HG03432 (cell line): ENCODE results near the gene SLC35A2.

ENCODE experiments used
- ATAC-seq: cut with Tn5 transposase; IDR thresholded peaks from one replicate; pipeline ENCODE4 v1.9.1; 2021; ENCODE audit warnings: mild to moderate bottlenecking, moderate library complexity; ENCODE audit not compliant: unreplicated experiment

Gene SLC35A2

DNA sequence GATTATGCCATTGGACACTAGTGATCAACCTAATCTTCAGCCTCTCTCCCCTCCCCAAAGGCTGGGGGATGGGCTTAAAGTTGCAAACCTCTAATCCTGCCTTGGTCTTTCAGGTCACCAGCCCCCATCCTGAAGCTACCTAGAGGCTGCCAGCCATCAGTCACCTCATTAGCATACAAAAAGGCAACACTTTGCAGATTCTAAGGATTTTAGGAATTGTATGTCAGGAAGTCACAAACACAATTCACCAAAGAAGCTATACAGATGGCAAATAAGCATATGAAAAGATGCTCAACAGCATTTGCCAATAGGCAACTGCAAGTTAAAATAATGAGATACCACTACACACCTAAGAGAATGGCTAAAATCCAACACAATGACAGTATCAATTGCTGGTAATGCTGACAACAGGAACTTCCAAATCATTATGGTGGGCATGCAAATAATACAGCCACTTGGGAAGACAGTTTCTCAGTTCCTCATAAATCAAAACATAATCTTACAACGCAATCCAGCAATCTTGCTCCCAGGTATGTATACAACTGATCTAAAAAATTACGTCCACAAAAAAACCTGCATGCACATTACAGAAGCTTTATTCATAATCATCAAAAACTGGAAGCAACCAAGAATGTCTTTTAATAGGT is 16.4 kb upstream of the SLC35A2 start:
- ATAC-seq: no peak

DNA sequence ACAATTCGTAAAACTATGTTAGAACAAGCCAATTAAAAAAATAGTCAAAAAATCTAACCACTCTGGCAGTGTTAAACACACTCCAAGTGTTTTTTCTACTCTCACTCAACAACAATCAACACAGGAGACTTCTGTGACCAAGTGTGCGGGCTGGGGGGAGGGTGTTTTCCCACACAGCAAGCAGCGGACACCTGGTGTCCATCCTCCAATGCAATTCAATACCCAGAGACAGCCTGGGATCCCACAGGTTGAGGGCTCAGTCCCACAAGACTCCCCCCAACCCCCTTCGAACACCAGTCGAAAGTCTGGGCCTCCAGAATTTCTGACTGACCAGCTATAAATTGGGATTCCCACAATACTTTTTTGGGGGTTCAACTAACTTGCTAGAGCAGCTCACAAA is 15.7 kb upstream of the SLC35A2 start:
- ATAC-seq: no peak

DNA sequence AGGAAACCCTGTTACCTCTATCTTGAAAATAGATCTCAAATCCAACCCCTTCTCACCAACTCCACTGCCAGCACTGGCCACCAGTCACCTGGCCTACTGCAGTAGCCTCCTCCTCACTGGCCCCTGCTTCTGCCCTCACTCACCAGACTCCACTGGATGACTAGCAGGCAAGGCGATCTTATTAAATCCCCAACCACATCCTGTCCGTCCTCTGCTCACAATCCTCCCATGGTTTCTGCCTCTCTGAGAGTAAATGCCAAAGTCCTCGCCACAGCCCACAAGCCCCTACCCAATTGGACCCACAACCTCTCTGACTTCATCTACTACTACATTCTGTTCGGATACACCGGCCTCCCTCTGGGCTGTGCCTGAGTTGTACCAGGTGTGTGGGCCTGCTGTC is 12.8 kb upstream of the SLC35A2 start:
- no peak for ATAC-seq

- no peak for ATAC-seq
These were observed 12.3 kb upstream of the SLC35A2 start for GRCh38 chrX:48923771-48924170.

DNA sequence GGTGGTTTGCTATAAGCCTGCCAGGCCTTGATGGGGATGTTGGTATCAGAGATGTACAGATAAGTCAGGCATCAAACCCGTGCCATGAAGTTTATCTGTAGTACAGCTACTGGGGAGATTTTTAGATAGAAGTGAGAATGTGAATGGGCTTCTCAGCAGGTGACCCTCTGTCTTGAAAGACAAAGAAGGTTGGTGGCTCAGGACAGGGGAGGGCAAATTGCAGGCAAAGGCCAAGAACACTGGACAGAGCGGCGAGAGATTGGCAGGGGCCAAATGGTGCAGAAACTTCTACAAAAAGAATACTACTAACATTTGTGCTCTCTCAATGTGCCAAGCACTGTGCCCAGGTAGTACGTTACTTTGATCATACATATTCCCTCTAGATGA is 9.3 kb upstream of the SLC35A2 start:
- ATAC-seq: no peak

DNA sequence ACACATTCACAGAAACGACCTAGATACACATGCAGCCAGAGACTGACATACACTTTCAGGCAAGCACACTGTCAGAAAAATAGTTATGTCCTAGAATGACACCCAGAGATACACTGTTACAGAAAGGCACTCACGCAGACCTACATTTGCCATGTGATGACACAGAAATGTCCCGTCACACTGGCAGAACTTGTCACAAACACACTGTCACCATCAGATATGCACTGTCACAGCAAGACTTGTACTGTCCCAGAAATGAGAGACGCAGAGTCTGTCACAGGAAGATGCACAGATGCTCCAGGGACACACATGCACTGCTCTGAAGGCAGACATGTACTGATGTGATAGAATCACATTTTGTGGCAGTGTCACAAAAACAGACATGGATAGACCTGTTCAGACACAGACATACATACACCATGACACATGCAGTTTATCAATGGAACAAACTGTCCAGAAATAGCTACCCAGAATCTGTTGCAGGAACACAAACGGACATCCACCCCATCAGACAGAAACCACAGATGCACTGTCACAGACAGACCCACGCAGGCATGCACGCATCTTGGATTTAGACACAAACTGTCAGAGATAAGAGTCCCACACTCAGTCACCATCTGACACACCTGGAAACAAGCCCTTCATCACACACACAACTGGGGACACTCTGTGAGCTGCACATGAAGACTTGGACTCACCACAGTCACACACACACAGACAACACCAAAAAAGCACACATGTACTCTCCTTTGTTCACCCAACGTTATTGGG is 8.7 kb upstream of the SLC35A2 start:
- no peak for ATAC-seq

DNA sequence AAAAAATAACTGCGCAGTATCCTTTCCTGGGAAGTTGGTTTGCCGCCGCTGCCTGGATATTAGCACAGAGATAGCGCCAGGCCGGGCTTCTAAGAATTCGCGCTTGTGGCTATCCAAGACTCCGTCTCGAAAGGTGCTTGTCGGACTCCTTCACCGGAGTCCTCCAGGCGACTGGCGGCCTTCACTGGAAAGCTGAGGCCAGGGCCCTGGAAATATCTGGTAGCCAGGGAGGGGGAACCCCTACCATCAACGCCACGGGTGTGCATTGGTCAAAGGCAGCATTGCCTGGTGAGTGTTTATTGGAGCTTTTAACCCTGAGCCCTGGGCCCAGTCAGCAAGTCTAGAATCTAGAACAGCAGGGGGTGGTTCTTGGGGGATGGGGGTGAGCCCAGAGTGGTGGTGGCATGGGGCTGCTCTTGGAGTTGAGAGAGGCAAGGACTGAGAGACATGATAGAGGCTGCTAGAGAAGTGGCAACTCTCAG is 8.0 kb upstream of the SLC35A2 start:
- peak; percentile 22 for ATAC-seq

DNA sequence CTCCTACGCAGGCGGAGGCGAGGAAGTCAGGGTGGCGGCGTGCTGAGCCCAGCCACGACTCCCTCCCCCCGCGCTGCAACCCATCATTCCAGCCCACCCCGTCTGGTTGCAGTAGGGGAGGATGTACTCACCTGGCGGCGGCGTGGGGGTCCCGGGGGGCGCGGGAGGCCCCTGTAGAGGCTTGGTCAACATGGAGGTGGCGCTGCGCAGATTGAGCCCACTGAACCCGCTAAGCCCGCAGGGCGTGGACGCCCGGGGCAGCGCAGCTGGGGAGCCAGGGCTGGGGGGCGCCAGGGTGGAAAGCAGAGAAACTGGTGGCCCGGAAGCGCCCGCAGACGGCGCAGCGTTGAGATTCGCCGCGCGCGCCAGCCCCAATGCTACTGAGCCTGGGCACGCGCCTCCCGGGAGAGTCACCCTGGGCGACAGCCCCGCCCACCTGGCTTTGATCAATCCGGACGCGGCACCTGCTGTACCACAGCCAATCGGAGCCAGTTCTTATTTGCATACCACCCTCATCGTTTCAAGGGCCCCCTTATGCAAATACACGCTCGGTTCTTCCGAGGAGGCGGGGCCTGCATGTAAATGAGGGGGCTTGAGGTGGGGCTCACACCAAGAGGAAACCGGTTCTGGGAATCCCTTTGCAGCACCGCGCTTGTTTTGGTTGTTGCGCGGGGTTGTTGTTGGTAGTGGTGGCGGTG is 7.3 kb upstream of the SLC35A2 start, which contains the start of gene PIM2:
PIM2 (minus strand) TSS at position 382 of the 698 bp plus-strand sequence; CDS start at position 192, 190 bp downstream.
- peak; percentile 78 for ATAC-seq

GRCh38 chrX:48918301-48918642 is 6.8 kb upstream of the SLC35A2 start:
- no peak for ATAC-seq

GRCh38 chrX:48917139-48918001 is 5.9 kb upstream of the SLC35A2 start:
- peak; percentile 57 for ATAC-seq

DNA sequence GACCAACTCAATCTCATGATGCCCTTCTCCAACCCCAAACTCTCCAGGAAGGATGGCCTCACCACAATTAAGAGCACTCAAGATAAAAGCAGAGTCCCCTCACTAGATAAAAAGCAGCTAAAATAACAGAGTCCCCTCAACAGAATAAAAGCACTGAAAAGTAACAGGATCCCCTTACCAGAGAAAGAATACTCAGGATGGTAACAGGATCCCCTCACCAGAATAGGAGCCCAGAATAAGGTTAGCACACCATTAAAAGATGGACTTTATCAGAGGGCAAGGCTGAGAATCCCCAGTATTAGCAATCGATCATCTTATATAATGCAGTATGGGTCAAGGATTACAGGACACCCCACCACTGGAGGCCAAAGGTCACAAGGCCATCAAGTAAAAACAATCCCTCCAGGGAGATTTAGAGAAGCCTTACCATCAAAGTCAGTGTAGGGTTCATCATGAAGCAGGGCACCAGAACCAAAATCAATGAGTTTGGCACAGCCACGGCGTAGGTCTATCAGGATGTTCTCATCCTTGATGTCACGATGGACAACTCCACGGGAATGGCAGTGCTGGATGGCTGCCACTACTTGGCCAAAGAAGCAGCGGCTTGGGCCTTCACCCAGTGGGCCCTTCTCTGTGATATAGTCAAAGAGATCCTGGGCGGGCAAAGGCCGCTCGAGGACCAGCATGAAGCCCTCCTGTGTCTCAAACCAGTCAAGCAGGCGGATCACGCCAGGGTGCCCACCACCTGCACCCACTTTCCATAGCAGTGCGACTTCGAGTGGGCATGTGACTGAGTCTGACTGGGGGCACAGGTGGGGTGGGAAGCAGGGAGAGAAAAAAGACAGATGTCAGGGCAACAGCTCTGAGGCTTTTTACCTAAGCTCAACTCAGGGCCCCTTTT is 3.4 kb upstream of the SLC35A2 start:
- no peak for ATAC-seq

GRCh38 chrX:48913605-48914366 is 2.3 kb upstream of the SLC35A2 start:
- no peak for ATAC-seq

DNA sequence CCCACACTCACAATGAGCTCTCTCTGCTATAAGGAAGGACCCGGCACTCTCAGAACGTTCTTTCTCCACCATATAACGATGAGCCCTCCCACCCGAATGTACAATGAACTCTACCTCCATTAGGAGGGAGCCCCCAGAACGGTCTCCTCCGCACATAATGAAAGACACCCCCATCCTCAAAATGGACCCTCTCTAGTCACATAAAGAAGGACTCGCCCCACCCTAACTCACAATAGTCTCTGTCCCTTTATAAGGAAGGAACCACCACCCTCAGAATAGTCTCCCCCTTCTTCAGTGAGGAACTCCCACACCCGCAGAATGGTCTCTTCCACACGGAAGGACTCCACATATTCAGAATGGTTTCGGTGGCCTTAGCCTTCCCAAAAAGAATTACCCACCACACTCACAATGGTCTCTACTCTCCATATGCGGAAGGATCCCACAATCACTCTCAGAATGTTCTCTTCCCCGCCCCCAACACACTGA is 477 bp downstream of the SLC35A2 start:
- no peak for ATAC-seq

- no peak for ATAC-seq
These were observed 1.6 kb downstream of the SLC35A2 start for GRCh38 chrX:48909703-48910294.

GRCh38 chrX:48908600-48908999 is 2.8 kb downstream of the SLC35A2 start:
- ATAC-seq: no peak

DNA sequence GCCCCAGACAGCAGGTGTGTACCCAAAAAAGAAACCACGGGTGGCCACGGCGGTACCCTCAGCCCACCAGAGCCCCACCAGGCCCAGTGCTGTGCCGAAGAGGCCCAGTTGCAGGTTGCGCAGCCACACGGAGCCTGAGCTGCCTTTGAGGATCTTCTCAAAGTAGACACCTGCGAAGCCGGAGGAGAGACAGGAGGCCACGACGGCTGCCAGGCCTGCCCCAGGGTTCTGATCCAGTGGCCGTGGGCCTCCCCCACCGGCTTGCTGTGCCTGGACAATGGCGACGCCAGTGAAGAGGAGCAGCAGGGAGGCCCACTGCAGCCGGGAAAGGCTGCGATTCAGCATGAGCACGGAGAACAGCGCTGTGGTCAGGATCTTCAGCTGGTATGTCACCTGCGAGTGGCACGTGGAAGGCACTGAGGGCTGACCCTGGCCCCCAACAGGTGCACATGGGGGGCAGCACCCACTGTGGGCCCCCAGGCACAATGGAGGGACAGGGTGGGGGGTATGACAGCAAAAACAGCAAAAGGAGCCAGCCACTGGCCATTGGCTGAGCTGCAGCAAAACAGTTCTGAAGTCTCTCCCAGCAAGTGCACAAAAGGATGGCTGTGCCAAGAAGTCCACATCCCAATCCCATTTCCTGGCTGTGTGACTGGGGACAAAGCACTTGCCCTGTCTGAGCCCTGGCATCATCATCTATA is 6.2 kb downstream of the SLC35A2 start:
- no peak for ATAC-seq

- no peak for ATAC-seq
These were observed 6.8 kb downstream of the SLC35A2 start for GRCh38 chrX:48904626-48905025.

GRCh38 chrX:48904180-48904579 is 7.3 kb downstream of the SLC35A2 start:
- no peak for ATAC-seq
